Prostate gland (tissue), 2 donors: ENCODE data around the gene IL2RA. TPM values are rescaled to one million over a fixed set of nuclear protein-coding genes. Genes with fewer than 3 reads are reported as not detected.

ENCODE experiments used
- DNase-seq: peaks from one replicate; pipeline ENCODE4 v3.0.0-alpha.2; 2019; ENCODE audit warnings: low spot score
- H3K27ac ChIP-seq, 2 donors: fragments of 200-600 bp; sonication (generic); 2 replicates each; pipeline ENCODE4 v1.5.1; 2017 to 2019
- H3K27me3 ChIP-seq: fragments of 200-600 bp; sonication (generic); replicated peaks from 2 replicates; pipeline ENCODE4 v1.5.1; 2019; ENCODE audit not compliant: insufficient read depth
- H3K36me3 ChIP-seq, 2 donors: fragments of 200-600 bp; sonication (generic); 1 replicate in 1 of 2; 2 replicates in 1 of 2; pipeline versions ENCODE4 v1.5.1 to v1.8.1; 2017 to 2019
- H3K4me1 ChIP-seq: fragments of 200-600 bp; sonication (generic); replicated peaks from 2 replicates; pipeline ENCODE4 v1.5.1; 2019
- H3K4me3 ChIP-seq, 2 donors: fragments of 200-600 bp; sonication (generic); 2 replicates each; pipeline ENCODE4 v1.5.1; 2017 to 2019
- H3K9me3 ChIP-seq: fragments of 200-600 bp; sonication (generic); 2 replicates; pipeline ENCODE4 v1.5.1; 2017
- CTCF ChIP-seq, 4 experiments: fragments of 200-600 bp in 2 of 4; fragments of 450-650 bp in 2 of 4; sonication (generic) in 2 of 4; IDR thresholded peaks; 1 replicate in 3 of 4; 2 replicates in 1 of 4; pipeline ENCODE4 v1.5.1; 2016 to 2019; ENCODE audit warnings: antibody characterized with exemption in 4 of 4, mild to moderate bottlenecking in 2 of 4, moderate library complexity in 2 of 4
- POLR2A ChIP-seq: fragments of 450-650 bp; IDR thresholded peaks from one replicate; pipeline ENCODE4 v1.6.1; 2016; ENCODE audit warnings: antibody characterized with exemption, mild to moderate bottlenecking
- POLR2AphosphoS5 ChIP-seq: sonication (generic); formaldehyde crosslinking; IDR thresholded peaks from one replicate; pipeline ENCODE4 v1.6.1; 2017; ENCODE audit warnings: antibody characterized with exemption
- whole genome bisulfite sequencing: methylation state at CpG from one replicate; pipeline ENCODE4 v1.1.5; 2018; 5-methylcytosine and 5-hydroxymethylcytosine counted together
- intact Hi-C: fragments of 100-400 bp; cut with DNase I; formaldehyde crosslinking; loops from one replicate; pipeline ENCODE4 v1.14.2; 2022
- total RNA-seq, 2 donors: library from RNA; depleted of rRNA; stranded (reverse); fragments of >200 nt; gene quantifications; one replicate each; pipeline ENCODE4 v1.1.0, GENCODE V29; 2016

Gene IL2RA
- total RNA-seq, 2 donors from 2014 or later: 1.9 TPM; not detected in 1

GRCh38 chr10:6077071-6077675 lies 15.0 kb upstream of the IL2RA start:
- TF ChIP-seq POLR2A (no peak), CTCF (IDR thresholded peaks at IDR 0.05) (no peak), POLR2AphosphoS5 (no peak)
- H3K36me3 ChIP-seq: no peaks in the 10 kb centered on the region
- no peaks in the 10 kb centered on the region for H3K9me3 ChIP-seq
- H3K27me3 ChIP-seq: no peaks in the 10 kb centered on the region
- intact Hi-C loops: no loop called here
- DNase-seq: no peak
- no peak overlapping the region for H3K4me3 ChIP-seq
- no peaks in the 10 kb centered on the region for H3K4me1 ChIP-seq
- 81% methylated on average over 12 of the region's 12 CpGs for WGBS
- no peak overlapping the region for H3K27ac ChIP-seq

- 61% methylated on average over 17 of the region's 17 CpGs for WGBS
- no peak overlapping the region for H3K27ac ChIP-seq
- TF ChIP-seq POLR2A: no peak
- no peak for TF ChIP-seq POLR2AphosphoS5
- no peak for TF ChIP-seq CTCF (IDR thresholded peaks at IDR 0.05)
- H3K9me3 ChIP-seq: no peaks in the 10 kb centered on the region
- intact Hi-C loops: no loop called here
- no peaks in the 10 kb centered on the region for H3K27me3 ChIP-seq
- no peaks in the 10 kb centered on the region for H3K36me3 ChIP-seq
- DNase-seq: no peak
- no peaks in the 10 kb centered on the region for H3K4me1 ChIP-seq
- H3K4me3 ChIP-seq: no peak overlapping the region
These were observed 12.5 kb upstream of the IL2RA start for GRCh38 chr10:6074489-6075301.

GRCh38 chr10:6072215-6072934 lies 10.2 kb upstream of the IL2RA start:
- H3K36me3 ChIP-seq: no peaks in the 10 kb centered on the region
- DNase-seq: no peak
- H3K27me3 ChIP-seq: no peaks in the 10 kb centered on the region
- TF ChIP-seq POLR2A: no peak
- TF ChIP-seq CTCF (IDR thresholded peaks at IDR 0.05): no peak
- no peak for TF ChIP-seq POLR2AphosphoS5
- 76% methylated on average over 13 of the region's 13 CpGs for WGBS
- H3K9me3 ChIP-seq: no peaks in the 10 kb centered on the region
- H3K27ac ChIP-seq: no peak overlapping the region
- no peak overlapping the region for H3K4me3 ChIP-seq
- H3K4me1 ChIP-seq: no peaks in the 10 kb centered on the region
- intact Hi-C loops: no loop called here

- intact Hi-C loops: no loop called here
- Histone ChIP-seq H3K36me3 (no peaks in the 10 kb centered on the region), H3K9me3 (no peaks in the 10 kb centered on the region), H3K4me3 (no peak overlapping the region), H3K27me3 (no peaks in the 10 kb centered on the region), H3K4me1 (no peaks in the 10 kb centered on the region), H3K27ac (no peak overlapping the region)
- 82% methylated on average over 10 of the region's 10 CpGs for whole genome bisulfite sequencing
- DNase-seq: no peak
- no peak for TF ChIP-seq POLR2A
These were observed 9.3 kb upstream of the IL2RA start for GRCh38 chr10:6071181-6072175.

GRCh38 chr10:6070660-6071059 lies 8.5 kb upstream of the IL2RA start:
- no peak overlapping the region for H3K27ac ChIP-seq
- H3K27me3 ChIP-seq: no peaks in the 10 kb centered on the region
- intact Hi-C loops: no loop called here
- no peaks in the 10 kb centered on the region for H3K36me3 ChIP-seq
- H3K4me3 ChIP-seq: no peak overlapping the region
- WGBS: 88% methylated on average over 5 of the region's 5 CpGs
- H3K9me3 ChIP-seq: no peaks in the 10 kb centered on the region
- no peak for TF ChIP-seq CTCF (IDR thresholded peaks at IDR 0.05)
- H3K4me1 ChIP-seq: no peaks in the 10 kb centered on the region
- no peak for DNase-seq
